ENCODE data around the gene LRRC8E. TPM values are rescaled to one million over a fixed set of nuclear protein-coding genes. Genes with fewer than 3 reads are reported as not detected.

LRRC8E gene
- total RNA-seq, 1 donor from 2014 or later, result 4.3 TPM

- no peak for TF ChIP-seq CTCF (IDR thresholded peaks at IDR 0.05; ENCODE audit: unreplicated experiment)
- Mint-ChIP-seq H3K36me3 (peaks cover 3% of the 10 kb centered on the region), H3K4me3 (peak overlapping the region; percentile 85), H3K4me1 (peaks cover 20% of the 10 kb centered on the region), H3K9me3 (no peaks in the 10 kb centered on the region), H3K27me3 (ENCODE audit: low read depth) (peaks cover 2% of the 10 kb centered on the region), H3K27ac (peak overlapping the region; percentile 64)
- no peak for DNase-seq (ENCODE audit: low spot score in 2 of 2, unreplicated experiment in 2 of 2)
Measured at GRCh38 chr19:7904074-7905020, 16.0 kb downstream of the LRRC8E start.

- Mint-ChIP-seq H3K27me3 (ENCODE audit: low read depth) (peaks cover 2% of the 10 kb centered on the region), H3K27ac (peak overlapping the region; percentile 64), H3K4me1 (peaks cover 20% of the 10 kb centered on the region), H3K9me3 (no peaks in the 10 kb centered on the region), H3K36me3 (no peaks in the 10 kb centered on the region), H3K4me3 (peak overlapping the region; percentile 85)
- TF ChIP-seq CTCF (IDR thresholded peaks at IDR 0.05; ENCODE audit: unreplicated experiment), result no peak
- no peak for DNase-seq (ENCODE audit: low spot score in 2 of 2, unreplicated experiment in 2 of 2)
Measured at GRCh38 chr19:7905268-7905667, 17.0 kb downstream of the LRRC8E start.

GRCh38 chr19:7905859-7906258 lies 17.5 kb downstream of the LRRC8E start:
- H3K27ac Mint-ChIP-seq, result no peak overlapping the region

GRCh38 chr19:7907122-7907521 lies 18.8 kb downstream of the LRRC8E start:
- Mint-ChIP-seq H3K27ac (no peak overlapping the region), H3K36me3 (peaks cover 11% of the 10 kb centered on the region), H3K27me3 (ENCODE audit: low read depth) (peaks cover 2% of the 10 kb centered on the region), H3K4me3 (no peak overlapping the region), H3K4me1 (peaks cover 18% of the 10 kb centered on the region), H3K9me3 (no peaks in the 10 kb centered on the region)
- no peak for TF ChIP-seq CTCF (IDR thresholded peaks at IDR 0.05; ENCODE audit: unreplicated experiment)
- no peak for DNase-seq (ENCODE audit: low spot score in 2 of 2, unreplicated experiment in 2 of 2)

More at GRCh38 chr19:7905859-7906258, 17.5 kb downstream of the LRRC8E start:
- no peak for TF ChIP-seq CTCF (IDR thresholded peaks at IDR 0.05; ENCODE audit: unreplicated experiment)
- Mint-ChIP-seq H3K4me1 (peaks cover 20% of the 10 kb centered on the region), H3K4me3 (peak overlapping the region; percentile 85), H3K36me3 (peaks cover 5% of the 10 kb centered on the region), H3K27me3 (ENCODE audit: low read depth) (peaks cover 2% of the 10 kb centered on the region), H3K9me3 (no peaks in the 10 kb centered on the region)
- no peak for DNase-seq (ENCODE audit: low spot score in 2 of 2, unreplicated experiment in 2 of 2)

- Mint-ChIP-seq H3K4me1 (peaks cover 16% of the 10 kb centered on the region), H3K27me3 (ENCODE audit: low read depth) (peaks cover 2% of the 10 kb centered on the region), H3K9me3 (no peaks in the 10 kb centered on the region), H3K27ac (no peak overlapping the region), H3K4me3 (no peak overlapping the region), H3K36me3 (peaks cover 11% of the 10 kb centered on the region)
- DNase-seq (ENCODE audit: low spot score in 2 of 2, unreplicated experiment in 2 of 2), result no peak
- TF ChIP-seq CTCF (IDR thresholded peaks at IDR 0.05; ENCODE audit: unreplicated experiment), result no peak
Measured at GRCh38 chr19:7907544-7907943, 19.2 kb downstream of the LRRC8E start.

Data from mesothelial cell of epicardium (in vitro differentiated cells).